Colon (tissue), 2 donors: ENCODE results near the gene SERPINE3.

Source experiments
- FAIRE-seq: peaks from 2 replicates; lab custom pipeline; 2012; peaks lifted over from hg19 to GRCh38; lab: Jason Lieb, UNC
- donor health status: control.
- donor health status: control.

Gene SERPINE3

DNA sequence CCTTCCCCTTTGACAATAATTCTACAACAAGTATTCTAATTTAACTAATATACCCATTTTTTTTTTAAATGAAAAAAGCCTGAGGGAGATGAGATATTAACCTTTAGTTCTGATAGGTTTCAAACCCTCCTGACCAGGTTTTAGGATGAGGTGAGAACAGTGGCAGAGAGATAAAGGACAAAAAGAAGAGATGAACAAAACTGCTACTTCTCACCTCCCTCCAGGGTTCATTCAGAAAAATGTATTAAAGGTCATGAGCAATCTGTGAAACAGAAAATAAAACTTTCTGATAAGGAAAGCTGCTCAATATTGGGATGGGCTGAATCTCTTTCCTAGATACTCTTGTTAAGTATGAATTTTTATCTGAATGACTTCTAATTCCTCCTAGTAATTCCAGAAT, 24.1 kb downstream of the SERPINE3 start:
- FAIRE-seq = no peak

DNA sequence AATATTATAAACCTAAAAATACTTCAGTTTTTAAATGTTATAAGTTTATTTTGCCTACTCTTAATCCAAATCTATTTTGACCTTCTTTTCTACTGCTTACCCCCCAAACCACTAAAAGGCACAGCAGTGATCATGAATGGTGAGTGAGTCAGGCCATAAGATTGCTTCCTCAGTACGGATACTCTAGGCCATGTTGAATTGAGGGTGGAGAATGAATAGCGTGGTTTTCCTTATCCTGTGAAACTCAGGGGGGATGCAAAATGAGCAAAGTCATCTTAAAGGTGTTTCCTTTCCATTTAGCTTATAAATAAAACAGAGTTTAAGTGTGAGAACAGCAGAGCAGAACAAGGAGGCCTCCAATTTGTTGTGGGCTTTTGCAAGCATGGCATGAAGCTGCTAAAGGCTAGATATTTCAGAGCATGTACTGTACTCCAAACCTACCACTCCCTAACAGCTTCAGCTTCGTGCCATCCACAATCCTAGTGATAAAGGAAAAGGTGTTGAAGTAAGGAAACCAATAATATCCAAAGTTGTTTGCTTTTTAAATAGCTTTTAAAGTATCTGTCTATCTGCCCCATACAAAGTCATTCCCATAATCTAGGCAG, 25.0 kb downstream of the SERPINE3 start:
- no peak for FAIRE-seq

DNA sequence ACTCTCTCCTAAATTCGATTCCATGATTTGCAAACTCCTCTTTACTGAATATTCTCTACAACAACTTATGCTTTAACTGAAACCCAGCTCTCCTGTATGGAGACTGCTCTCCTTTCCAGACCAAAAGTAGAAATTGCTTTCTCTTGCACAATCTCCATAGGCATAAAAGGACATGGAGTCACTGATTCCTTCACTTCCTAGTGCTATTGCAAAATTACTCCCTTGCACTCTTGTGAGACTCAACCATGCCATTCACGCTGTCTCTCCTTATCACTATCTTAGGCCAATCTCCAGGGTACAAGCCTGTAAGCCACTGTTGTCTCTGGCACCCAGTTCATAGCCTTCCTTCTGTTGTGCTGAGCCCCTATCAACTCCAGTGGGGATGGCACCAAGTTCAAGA, 30.6 kb downstream of the SERPINE3 start:
- no peak for FAIRE-seq

DNA sequence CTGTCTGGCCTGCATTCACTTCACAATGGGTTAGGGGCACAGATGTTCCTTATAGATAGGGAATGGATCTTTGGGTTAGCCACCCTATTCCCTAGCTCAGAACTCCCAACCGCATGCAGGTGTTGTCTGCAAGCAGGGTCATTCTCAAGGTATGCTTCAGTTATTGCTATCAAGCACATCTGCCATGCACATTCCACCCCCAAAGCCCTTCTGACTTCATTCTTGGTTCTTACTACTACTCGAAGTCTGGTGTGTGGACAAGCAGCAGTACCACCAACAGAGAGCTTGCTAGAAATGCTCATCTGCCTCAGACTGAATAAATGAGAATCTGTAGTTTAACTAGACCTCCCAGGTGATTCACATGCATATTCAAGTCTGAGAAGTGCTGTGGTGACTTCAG, 31.3 kb downstream of the SERPINE3 start:
- no peak for FAIRE-seq

- no peak for FAIRE-seq
Observed at GRCh38 chr13:51371768-51372399, 32.4 kb downstream of the SERPINE3 start.

- no peak for FAIRE-seq
Observed at GRCh38 chr13:51373451-51373850, 34.0 kb downstream of the SERPINE3 start.

GRCh38 chr13:51380269-51380668, 40.8 kb downstream of the SERPINE3 start:
- no peak for FAIRE-seq

- no peak for FAIRE-seq
Observed at GRCh38 chr13:51385114-51385513, 45.6 kb downstream of the SERPINE3 start.

DNA sequence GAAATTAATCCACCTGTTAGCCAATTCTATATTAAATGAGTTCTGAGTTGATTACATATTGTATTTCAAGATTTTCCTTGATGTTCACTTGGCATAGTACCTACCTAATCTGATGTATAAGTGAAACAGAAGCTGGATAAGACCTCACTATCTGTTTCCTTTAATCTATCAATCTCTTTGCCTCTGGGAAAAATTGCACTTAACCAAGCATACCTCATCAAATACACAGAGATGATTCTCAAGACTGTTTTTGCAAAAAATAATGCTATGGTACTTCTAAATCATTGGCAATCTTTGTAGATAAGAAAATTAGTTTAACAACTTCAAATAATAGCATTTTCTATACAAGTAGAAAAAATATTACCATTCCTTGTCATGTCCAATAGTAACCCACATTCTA, 55.2 kb downstream of the SERPINE3 start:
- FAIRE-seq = no peak

- FAIRE-seq = no peak
Observed at GRCh38 chr13:51396352-51396751, 56.9 kb downstream of the SERPINE3 start.

GRCh38 chr13:51397262-51397941, 57.9 kb downstream of the SERPINE3 start:
- FAIRE-seq = no peak

GRCh38 chr13:51405176-51405575, 65.7 kb downstream of the SERPINE3 start:
- FAIRE-seq = no peak

GRCh38 chr13:51412431-51412830, 72.9 kb downstream of the SERPINE3 start:
- no peak for FAIRE-seq
